Urinary bladder (tissue), 4 donors: ENCODE results near the gene LDLRAD3. TPM values are rescaled to one million over a fixed set of nuclear protein-coding genes. Genes with fewer than 3 reads are reported as not detected.
"Not testable (repeated sequence)": the region's sequence is repeated elsewhere in the genome, so short reads cannot be mapped to it uniquely, and the experiment has no call there.

Experiments used
- DNase-seq: peaks from one replicate; pipeline ENCODE4 v3.0.0-alpha.2; 2015; ENCODE audit errors: extremely low spot score
- H3K27ac ChIP-seq: one replicate; pipeline ENCODE4 v1.5.1; 2013; ENCODE audit warnings: low read depth, mild to moderate bottlenecking, moderate library complexity
- H3K36me3 ChIP-seq: one replicate; pipeline ENCODE4 v1.6.1; 2013; ENCODE audit warnings: mild to moderate bottlenecking, moderate library complexity; ENCODE audit not compliant: insufficient read depth
- H3K4me1 ChIP-seq: one replicate; pipeline ENCODE4 v1.6.1; 2013; ENCODE audit warnings: mild to moderate bottlenecking, moderate library complexity; ENCODE audit not compliant: insufficient read depth
- H3K4me3 ChIP-seq: one replicate; pipeline ENCODE4 v1.5.1; 2013; ENCODE audit warnings: low read depth, low read length
- WGBS: extraction: QIAGEN DNeasy Blood & Tissue Kit; methylation state at CpG from one replicate; pipeline ENCODE4 v1.1.7; 2013; 5-methylcytosine and 5-hydroxymethylcytosine counted together
- polyA plus RNA-seq: library from polyadenylated mRNA; stranded (reverse); fragments of 200-250 nt; gene quantifications from one replicate; pipeline ENCODE4 v1.2.3, GENCODE V29; 2013
- total RNA-seq: library from RNA; depleted of rRNA; stranded (reverse); fragments of >200 nt; gene quantifications from one replicate; pipeline ENCODE4 v1.2.3, GENCODE V29; 2014
- donor health status: healthy with polysubstance abuse.
- donor health status: healthy.

LDLRAD3 gene
- 13.8 TPM for total RNA-seq
- polyA plus RNA-seq = 7.2 TPM

DNA sequence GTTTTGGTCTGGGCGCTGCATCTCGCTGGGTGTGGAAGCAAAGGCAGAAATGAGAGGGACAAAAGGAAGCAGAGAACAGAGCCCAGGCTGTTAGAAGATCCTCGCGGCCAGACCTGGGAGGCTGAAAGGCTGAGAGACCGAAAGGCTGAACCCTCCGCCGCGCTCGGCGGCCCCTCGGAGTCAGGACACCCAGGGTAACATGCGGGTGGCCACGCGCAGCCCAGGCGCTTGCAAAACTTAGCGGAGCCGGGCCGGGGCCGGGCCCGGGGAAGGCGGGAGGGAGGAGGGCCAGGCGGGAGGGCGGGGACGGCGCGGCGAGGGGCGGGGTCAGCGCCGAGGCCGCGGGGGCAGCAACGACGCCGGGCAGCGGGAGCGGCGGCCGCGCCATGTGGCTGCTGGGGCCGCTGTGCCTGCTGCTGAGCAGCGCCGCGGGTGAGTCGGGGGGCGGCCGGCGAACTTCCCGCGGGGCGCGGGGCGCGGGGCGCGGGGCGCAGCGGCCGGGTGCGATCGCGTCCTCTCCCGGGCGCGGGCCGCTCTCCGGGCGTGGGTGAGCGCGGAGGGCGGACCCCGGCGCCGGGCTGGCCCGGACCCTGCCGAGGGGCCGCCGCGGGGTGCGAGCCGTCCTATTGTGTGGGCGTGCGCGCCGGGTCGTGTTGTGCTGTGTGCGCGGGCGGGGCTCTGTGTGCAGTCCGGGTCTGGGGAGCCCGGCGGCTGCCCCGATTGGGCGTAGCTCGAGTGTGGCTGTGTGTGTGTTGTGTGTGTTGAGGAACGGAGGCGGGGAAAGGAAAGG is at the start of gene LDLRAD3:
Gene LDLRAD3 (plus strand): TSS at position 350 of the 790 bp plus-strand sequence. CDS start 37 bp downstream, at position 387.
- Histone ChIP-seq H3K27ac (no peak within 1 kb of the TSS), H3K4me1 (no peaks in the 10 kb centered on the region), H3K4me3 (peak within 1 kb of the TSS; percentile 71), H3K36me3 (no peaks in the 10 kb centered on the region)
- peak; percentile 55 for DNase-seq
- WGBS = under 1% methylated on average over 93 of the region's 97 CpGs

DNA sequence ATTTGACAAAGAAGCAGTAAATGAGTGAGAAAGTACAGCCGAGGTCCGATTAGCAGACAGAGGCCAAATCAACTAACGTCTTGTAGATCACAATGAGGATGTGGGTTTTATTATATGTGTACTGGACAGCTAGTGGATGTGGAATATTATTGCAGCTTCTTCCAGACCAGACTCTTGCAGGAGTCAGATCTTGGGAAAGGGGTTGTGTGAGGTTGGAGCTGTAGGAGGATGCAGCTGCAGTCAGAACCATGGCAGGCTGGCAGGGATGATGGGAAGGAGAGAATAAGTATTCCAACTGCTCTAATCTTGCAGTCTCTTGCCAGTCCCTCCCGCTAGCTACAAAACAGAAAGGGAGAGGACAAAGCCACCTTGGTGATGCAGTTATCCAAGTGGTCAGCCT is 46.8 kb upstream of the LDLRAD3 start:
- no peaks in the 10 kb centered on the region for H3K36me3 ChIP-seq
- H3K4me3 ChIP-seq = no peak overlapping the region
- 74% methylated on average over 4 of the region's 4 CpGs for WGBS

DNA sequence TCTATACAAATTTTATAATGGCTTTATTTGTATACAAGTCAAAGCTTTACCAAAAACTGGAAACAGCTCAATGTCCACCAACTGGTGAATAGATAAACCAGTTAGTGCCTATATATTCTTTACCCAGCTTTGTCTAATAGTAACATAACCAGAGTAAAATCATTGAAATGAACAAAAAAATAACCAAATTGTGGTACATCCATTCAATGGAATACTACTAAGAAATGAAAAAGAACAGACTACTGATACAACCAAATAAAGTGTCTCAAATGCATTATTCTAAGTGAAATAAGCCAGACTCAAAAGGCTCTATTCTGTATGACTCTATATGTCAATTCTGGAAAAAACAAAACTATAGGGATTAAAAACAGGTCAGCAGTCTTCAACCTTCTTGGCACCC is 40.9 kb upstream of the LDLRAD3 start:
- no peak for DNase-seq
- Histone ChIP-seq H3K27ac (no peak overlapping the region), H3K4me3 (no peak overlapping the region), H3K4me1 (no peaks in the 10 kb centered on the region), H3K36me3 (no peaks in the 10 kb centered on the region)

More for the DNA sequence above, 46.8 kb upstream of the LDLRAD3 start:
- no peaks in the 10 kb centered on the region for H3K4me1 ChIP-seq
- DNase-seq = no peak
- H3K27ac ChIP-seq = no peak overlapping the region

GRCh38 chr11:35905646-35906276 is 38.1 kb upstream of the LDLRAD3 start:
- Histone ChIP-seq H3K4me3 (no peak overlapping the region), H3K36me3 (no peaks in the 10 kb centered on the region), H3K27ac (no peak overlapping the region), H3K4me1 (no peaks in the 10 kb centered on the region)
- DNase-seq = no peak
- 22% methylated on average over 3 of the region's 3 CpGs for WGBS

GRCh38 chr11:35906277-35906661 is 37.6 kb upstream of the LDLRAD3 start:
- no peak for DNase-seq
- H3K36me3 ChIP-seq = no peaks in the 10 kb centered on the region
- WGBS = 48% methylated on average over 2 of the region's 2 CpGs
- no peak overlapping the region for H3K27ac ChIP-seq
- no peaks in the 10 kb centered on the region for H3K4me1 ChIP-seq
- H3K4me3 ChIP-seq = no peak overlapping the region

- Histone ChIP-seq H3K36me3 (no peaks in the 10 kb centered on the region), H3K27ac (no peak overlapping the region), H3K4me1 (no peaks in the 10 kb centered on the region), H3K4me3 (no peak overlapping the region)
- DNase-seq = no peak
- 97% methylated on average over 3 of the region's 3 CpGs for WGBS
Measured at GRCh38 chr11:35906681-35907080, 37.2 kb upstream of the LDLRAD3 start.

- no peak for DNase-seq
- H3K27ac ChIP-seq = no peak overlapping the region
Measured at GRCh38 chr11:35907648-35908431, 36.0 kb upstream of the LDLRAD3 start.

GRCh38 chr11:35908432-35908771 is 35.5 kb upstream of the LDLRAD3 start:
- 56% methylated on average over 5 of the region's 5 CpGs for WGBS
- H3K4me3 ChIP-seq, H3K4me1 ChIP-seq, H3K36me3 ChIP-seq, DNase-seq, H3K27ac ChIP-seq: not testable (repeated sequence)

More at GRCh38 chr11:35907648-35908431, 36.0 kb upstream of the LDLRAD3 start:
- WGBS = 61% methylated on average over 4 of the region's 4 CpGs
- Histone ChIP-seq H3K36me3 (no peaks in the 10 kb centered on the region), H3K4me3 (no peak overlapping the region), H3K4me1 (no peaks in the 10 kb centered on the region)

DNA sequence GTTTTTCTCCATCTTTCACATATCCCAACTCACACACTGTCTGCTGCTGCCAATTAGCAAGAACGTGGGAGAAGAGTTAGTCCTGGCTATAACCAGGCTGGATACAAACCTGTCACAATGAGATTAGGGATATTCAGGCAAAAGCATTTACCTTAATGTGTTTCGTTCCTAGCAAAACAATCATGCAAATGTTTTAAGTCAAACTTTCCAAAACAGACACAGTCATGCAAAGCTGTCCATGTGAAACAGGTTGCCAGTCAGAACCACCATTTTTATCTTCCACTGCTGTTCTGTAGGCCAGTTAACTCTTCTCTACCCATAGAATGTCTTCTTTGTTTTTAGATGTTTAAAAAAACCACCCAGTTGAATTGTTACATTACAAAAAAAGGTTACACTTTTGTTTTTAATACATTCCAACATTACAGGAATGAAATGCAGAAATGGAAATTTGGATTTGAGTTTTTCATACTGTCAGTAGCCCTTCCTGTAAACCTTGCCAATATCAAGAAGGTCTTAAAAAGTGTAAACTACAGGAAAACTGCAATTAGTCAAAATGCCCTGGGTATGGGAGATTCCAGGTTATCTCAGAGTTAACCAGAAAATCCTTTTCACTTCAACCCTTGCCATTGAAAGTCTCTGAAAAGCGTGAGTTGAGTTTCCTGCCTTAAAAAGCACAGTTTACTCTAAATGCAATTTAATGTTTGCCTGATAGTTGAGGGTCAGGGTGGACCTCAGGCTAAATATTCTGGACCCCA is 34.2 kb upstream of the LDLRAD3 start:
- Histone ChIP-seq H3K4me3 (no peak overlapping the region), H3K36me3 (no peaks in the 10 kb centered on the region), H3K4me1 (no peaks in the 10 kb centered on the region), H3K27ac (no peak overlapping the region)
- 55% methylated on average over 3 of the region's 3 CpGs for WGBS
- no peak for DNase-seq

GRCh38 chr11:35911013-35911412 is 32.8 kb upstream of the LDLRAD3 start:
- Histone ChIP-seq H3K36me3 (no peaks in the 10 kb centered on the region), H3K27ac (no peak overlapping the region)

GRCh38 chr11:35911616-35912165 is 32.2 kb upstream of the LDLRAD3 start:
- no peak overlapping the region for H3K27ac ChIP-seq
- no peaks in the 10 kb centered on the region for H3K36me3 ChIP-seq
- no peak for DNase-seq
- H3K4me3 ChIP-seq = no peak overlapping the region
- WGBS = 37% methylated on average over 1 of the region's 1 CpG
- H3K4me1 ChIP-seq = no peaks in the 10 kb centered on the region

More at GRCh38 chr11:35911013-35911412, 32.8 kb upstream of the LDLRAD3 start:
- 87% methylated on average over 6 of the region's 6 CpGs for WGBS
- H3K4me1 ChIP-seq = no peaks in the 10 kb centered on the region
- no peak overlapping the region for H3K4me3 ChIP-seq
- DNase-seq = no peak

DNA sequence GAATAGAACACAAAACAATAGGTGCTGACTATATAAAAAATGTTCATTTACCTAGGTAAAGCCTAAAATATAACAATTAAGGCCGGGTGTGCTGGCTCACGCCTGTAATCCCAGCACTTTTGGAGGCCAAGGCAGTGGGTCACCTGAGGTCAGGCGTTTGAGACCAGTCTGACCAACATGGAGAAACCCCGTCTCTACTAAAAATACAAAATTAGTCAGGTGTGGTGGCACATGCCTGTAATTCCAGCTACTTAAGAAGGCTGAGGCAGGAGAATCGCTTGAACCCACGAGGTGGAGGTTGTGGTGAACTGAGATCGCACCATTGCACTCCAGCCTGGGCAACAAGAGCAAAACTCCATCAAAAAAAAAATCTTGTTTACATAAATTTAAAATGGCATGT is 31.4 kb upstream of the LDLRAD3 start:
- H3K4me1 ChIP-seq, H3K27ac ChIP-seq, H3K4me3 ChIP-seq, DNase-seq, H3K36me3 ChIP-seq: not testable (repeated sequence)
- 89% methylated on average over 7 of the region's 7 CpGs for WGBS
